ENCODE results near the gene WDFY1.

WDFY1 gene

GRCh38 chr2:223870840-223871611 lies 74.1 kb downstream of the WDFY1 start:
- DNase-seq (ENCODE audit: low read depth in 1 of 2, low spot score in 1 of 2), result no peak
- TF ChIP-seq JUND (IDR thresholded peaks at IDR 0.05; ENCODE audit: low read depth), result no peak
- in situ Hi-C loops (cut with HindIII; ENCODE audit: low pct_unique_long_range_greater_than_20kb, low sequenced_read_pairs), result no loop called here

GRCh38 chr2:223868005-223868404 lies 77.1 kb downstream of the WDFY1 start:
- no peak for TF ChIP-seq JUND (IDR thresholded peaks at IDR 0.05; ENCODE audit: low read depth)
- in situ Hi-C loops (cut with HindIII; ENCODE audit: low pct_unique_long_range_greater_than_20kb, low sequenced_read_pairs), result no loop called here
- no peak for DNase-seq (ENCODE audit: low read depth in 1 of 2, low spot score in 1 of 2)

- in situ Hi-C loops (cut with HindIII; ENCODE audit: low pct_unique_long_range_greater_than_20kb, low sequenced_read_pairs), result no loop called here
- no peak for TF ChIP-seq JUND (IDR thresholded peaks at IDR 0.05; ENCODE audit: low read depth)
- no peak for DNase-seq (ENCODE audit: low read depth in 1 of 2, low spot score in 1 of 2)
Observed at GRCh38 chr2:223865907-223866508, 79.1 kb downstream of the WDFY1 start.

GRCh38 chr2:223865124-223865523 lies 80.0 kb downstream of the WDFY1 start:
- in situ Hi-C loops (cut with HindIII; ENCODE audit: low pct_unique_long_range_greater_than_20kb, low sequenced_read_pairs), result no loop called here
- no peak for TF ChIP-seq JUND (IDR thresholded peaks at IDR 0.05; ENCODE audit: low read depth)
- no peak for DNase-seq (ENCODE audit: low read depth in 1 of 2, low spot score in 1 of 2)

- TF ChIP-seq JUND (IDR thresholded peaks at IDR 0.05; ENCODE audit: low read depth), result no peak
- no peak for DNase-seq (ENCODE audit: low read depth in 1 of 2, low spot score in 1 of 2)
- in situ Hi-C loops (cut with HindIII; ENCODE audit: low pct_unique_long_range_greater_than_20kb, low sequenced_read_pairs), result no loop called here
Observed at GRCh38 chr2:223863491-223863890, 81.6 kb downstream of the WDFY1 start.

GRCh38 chr2:223860809-223861738 lies 84.1 kb downstream of the WDFY1 start:
- no peak for TF ChIP-seq JUND (IDR thresholded peaks at IDR 0.05; ENCODE audit: low read depth)
- peak in 1 of 2 experiments; percentile 52 for DNase-seq (ENCODE audit: low read depth in 1 of 2, low spot score in 1 of 2)
- in situ Hi-C loops (cut with HindIII; ENCODE audit: low pct_unique_long_range_greater_than_20kb, low sequenced_read_pairs), result no loop called here

- in situ Hi-C loops (cut with HindIII; ENCODE audit: low pct_unique_long_range_greater_than_20kb, low sequenced_read_pairs), result no loop called here
- DNase-seq (ENCODE audit: low read depth in 1 of 2, low spot score in 1 of 2), result no peak
- no peak for TF ChIP-seq JUND (IDR thresholded peaks at IDR 0.05; ENCODE audit: low read depth)
Observed at GRCh38 chr2:223859070-223859469, 86.1 kb downstream of the WDFY1 start.

GRCh38 chr2:223856584-223856983 lies 88.6 kb downstream of the WDFY1 start:
- no peak for TF ChIP-seq JUND (IDR thresholded peaks at IDR 0.05; ENCODE audit: low read depth)
- no peak for DNase-seq (ENCODE audit: low read depth in 1 of 2, low spot score in 1 of 2)
- in situ Hi-C loops (cut with HindIII; ENCODE audit: low pct_unique_long_range_greater_than_20kb, low sequenced_read_pairs), result no loop called here

- no peak for DNase-seq (ENCODE audit: low read depth in 1 of 2, low spot score in 1 of 2)
- no peak for TF ChIP-seq JUND (IDR thresholded peaks at IDR 0.05; ENCODE audit: low read depth)
Observed at GRCh38 chr2:223856021-223856420, 89.1 kb downstream of the WDFY1 start.

GRCh38 chr2:223855426-223855825 lies 89.7 kb downstream of the WDFY1 start:
- TF ChIP-seq JUND (IDR thresholded peaks at IDR 0.05; ENCODE audit: low read depth), result no peak
- in situ Hi-C loops (cut with HindIII; ENCODE audit: low pct_unique_long_range_greater_than_20kb, low sequenced_read_pairs), result no loop called here
- no peak for DNase-seq (ENCODE audit: low read depth in 1 of 2, low spot score in 1 of 2)

More at GRCh38 chr2:223856021-223856420, 89.1 kb downstream of the WDFY1 start:
- in situ Hi-C loops (cut with HindIII; ENCODE audit: low pct_unique_long_range_greater_than_20kb, low sequenced_read_pairs), result no loop called here

- in situ Hi-C loops (cut with HindIII; ENCODE audit: low pct_unique_long_range_greater_than_20kb, low sequenced_read_pairs), result no loop called here
- DNase-seq (ENCODE audit: low read depth in 1 of 2, low spot score in 1 of 2), result no peak
- TF ChIP-seq JUND (IDR thresholded peaks at IDR 0.05; ENCODE audit: low read depth), result no peak
Observed at GRCh38 chr2:223854741-223855140, 90.4 kb downstream of the WDFY1 start.

GRCh38 chr2:223853425-223853837 lies 91.7 kb downstream of the WDFY1 start:
- in situ Hi-C loops (cut with HindIII; ENCODE audit: low pct_unique_long_range_greater_than_20kb, low sequenced_read_pairs), result no loop called here
- no peak for TF ChIP-seq JUND (IDR thresholded peaks at IDR 0.05; ENCODE audit: low read depth)
- DNase-seq (ENCODE audit: low read depth in 1 of 2, low spot score in 1 of 2), result no peak

Data from T47D (cell line).